Activated CD4-positive, alpha-beta T cell treated with anti-CD3 and anti-CD28 coated beads for 1 hour (primary cell): ENCODE measurements around the gene ABTB2.
"Not testable (repeated sequence)": the region's sequence is repeated elsewhere in the genome, so short reads cannot be mapped to it uniquely, and the experiment has no call there.

Source experiments
- DNase-seq: peaks from one replicate; pipeline ENCODE4 v3.0.0-alpha.2; 2020

ABTB2 gene

GRCh38 chr11:34232807-34233206 is 125.0 kb downstream of the ABTB2 start:
- no peak for DNase-seq

- no peak for DNase-seq
Observed at GRCh38 chr11:34226210-34226609, 131.6 kb downstream of the ABTB2 start.

- no peak for DNase-seq
Observed at GRCh38 chr11:34225091-34225490, 132.7 kb downstream of the ABTB2 start.

- DNase-seq = no peak
Observed at GRCh38 chr11:34224434-34224966, 133.3 kb downstream of the ABTB2 start.

- DNase-seq = no peak
Observed at GRCh38 chr11:34223907-34224306, 133.9 kb downstream of the ABTB2 start.

- DNase-seq = no peak
Observed at GRCh38 chr11:34223021-34223813, 134.6 kb downstream of the ABTB2 start.

GRCh38 chr11:34222030-34222429 is 135.8 kb downstream of the ABTB2 start:
- DNase-seq = no peak

- no peak for DNase-seq
Observed at GRCh38 chr11:34219941-34220370, 137.9 kb downstream of the ABTB2 start.

GRCh38 chr11:34219279-34219678 is 138.5 kb downstream of the ABTB2 start:
- DNase-seq = no peak

- not testable (repeated sequence) for DNase-seq
Observed at GRCh38 chr11:34218756-34219155, 139.1 kb downstream of the ABTB2 start.

GRCh38 chr11:34218067-34218466 is 139.7 kb downstream of the ABTB2 start:
- DNase-seq = no peak

- DNase-seq = no peak
Observed at GRCh38 chr11:34216706-34217105, 141.1 kb downstream of the ABTB2 start.

GRCh38 chr11:34215806-34216453 is 141.9 kb downstream of the ABTB2 start:
- no peak for DNase-seq

- DNase-seq = peak; percentile 37
Observed at GRCh38 chr11:34214961-34215805, 142.6 kb downstream of the ABTB2 start.

GRCh38 chr11:34213366-34213765 is 144.4 kb downstream of the ABTB2 start:
- no peak for DNase-seq

GRCh38 chr11:34212566-34212965 is 145.2 kb downstream of the ABTB2 start:
- DNase-seq = no peak

- DNase-seq = no peak
Observed at GRCh38 chr11:34209809-34210208, 148.0 kb downstream of the ABTB2 start.

- DNase-seq = no peak
Observed at GRCh38 chr11:34208266-34209135, 149.3 kb downstream of the ABTB2 start.

- DNase-seq = no peak
Observed at GRCh38 chr11:34207487-34208180, 150.2 kb downstream of the ABTB2 start.

- no peak for DNase-seq
Observed at GRCh38 chr11:34206407-34207300, 151.2 kb downstream of the ABTB2 start.
